B cell (primary cell): ENCODE results near the gene CPB2. TPM values are rescaled to one million over a fixed set of nuclear protein-coding genes. Genes with fewer than 3 reads are reported as not detected.

Experiments used
- ATAC-seq: fragments of 200-7000 bp; cut with Tn5 transposase; one replicate; pipeline ENCODE4 v1.10.0; 2021; ENCODE audit warnings: low read depth, mild to moderate bottlenecking, moderate number of reproducible peaks, moderate library complexity
- CTCF ChIA-PET: fragments of 350-600 bp; sonication (Branson Sonifier 250); formaldehyde crosslinking; loops from one replicate; lab custom pipeline; 2021; ENCODE audit warnings: antibody characterized with exemption, inconsistent platforms; lab: Charles Lee
- POLR2A ChIA-PET: fragments of 350-600 bp; sonication (Branson Sonifier 250); formaldehyde crosslinking; loops from one replicate; lab custom pipeline; 2021; ENCODE audit warnings: antibody characterized with exemption; lab: Charles Lee
- DNase-seq: peaks from one replicate; pipeline ENCODE4 v3.0.0; 2013
- H2AFZ ChIP-seq: 2 replicates; pipeline ENCODE4 v1.6.1; 2012; ENCODE audit warnings: mild to moderate bottlenecking, low read depth, low read length; ENCODE audit not compliant: insufficient read depth, poor library complexity, severe bottlenecking
- H3K27ac ChIP-seq, 2 donors: 1 replicate in 1 of 2; 2 replicates in 1 of 2; pipeline ENCODE4 v1.5.1; 2012 to 2013; ENCODE audit warnings: low read length in 2 of 2, mild to moderate bottlenecking in 2 of 2, moderate library complexity in 1 of 2
- H3K27me3 ChIP-seq, 4 experiments: fragments of 200-600 bp in 1 of 4; sonication (generic) in 1 of 4; replicated peaks in 1 of 4; 1 replicate in 2 of 4; 2 replicates in 2 of 4; pipeline versions ENCODE4 v1.6.1 to v1.7.0; 2013 to 2016; ENCODE audit warnings: low read length in 3 of 4, mild to moderate bottlenecking in 2 of 4, mixed read lengths in 1 of 4, moderate library complexity in 1 of 4; ENCODE audit not compliant: insufficient read depth in 4 of 4, control insufficient read depth in 3 of 4; ENCODE audit errors: control extremely low read depth in 1 of 4
- H3K36me3 ChIP-seq, 2 experiments: replicated peaks in 1 of 2; 1 replicate in 1 of 2; 2 replicates in 1 of 2; pipeline versions ENCODE4 v1.6.1 to v1.7.1; 2013; ENCODE audit warnings: low read length in 1 of 2; ENCODE audit not compliant: insufficient read depth in 2 of 2, control insufficient read depth in 1 of 2; ENCODE audit errors: control extremely low read depth in 1 of 2, extremely low read depth in 1 of 2
- H3K4me1 ChIP-seq, 2 donors: fragments of 200-600 bp in 1 of 2; sonication (generic) in 1 of 2; 1 replicate in 1 of 2; 2 replicates in 1 of 2; pipeline versions ENCODE4 v1.5.1 to v1.6.1; 2013 to 2017; ENCODE audit warnings: low read length in 2 of 2; ENCODE audit not compliant: control insufficient read depth in 2 of 2, insufficient read depth in 2 of 2
- H3K4me2 ChIP-seq: replicated peaks from 2 replicates; pipeline ENCODE3; 2012; ENCODE audit warnings: mild to moderate bottlenecking, low read depth, low read length; ENCODE audit not compliant: poor library complexity, severe bottlenecking
- H3K4me3 ChIP-seq, 5 experiments: fragments of 200-600 bp in 1 of 5; sonication (generic) in 1 of 5; 1 replicate in 3 of 5; 2 replicates in 2 of 5; pipeline versions ENCODE4 v1.5.1 to v1.7.0; 2011 to 2016; ENCODE audit warnings: low read length in 4 of 5, mild to moderate bottlenecking in 4 of 5, low read depth in 2 of 5, control low read depth in 1 of 5, moderate library complexity in 1 of 5; ENCODE audit not compliant: insufficient read depth in 1 of 5; ENCODE audit errors: control extremely low read depth in 1 of 5, extremely low read depth in 1 of 5
- H3K79me2 ChIP-seq: fragments of 200-600 bp; sonication (generic); one replicate; pipeline ENCODE4 v1.6.0; 2016; ENCODE audit warnings: low read length; ENCODE audit not compliant: control insufficient read depth, insufficient read depth
- H3K9ac ChIP-seq: fragments of 200-600 bp; sonication (generic); 2 replicates; pipeline ENCODE4 v1.6.1; 2017; ENCODE audit warnings: mild to moderate bottlenecking, low read length, moderate library complexity
- H3K9me3 ChIP-seq, 3 donors: one replicate each; pipeline versions ENCODE4 v1.6.1 to v1.7.1; 2013; ENCODE audit warnings: low read length in 2 of 3; ENCODE audit not compliant: control insufficient read depth in 2 of 3, insufficient read depth in 1 of 3; ENCODE audit errors: control extremely low read depth in 1 of 3
- H4K20me1 ChIP-seq: 2 replicates; pipeline ENCODE4 v1.6.0; 2012; ENCODE audit warnings: mild to moderate bottlenecking, low read length; ENCODE audit not compliant: insufficient read depth, control insufficient read depth, poor library complexity, severe bottlenecking
- H3K27ac Mint-ChIP-seq: one replicate; pipeline ENCODE4 v1.8.0; 2021; ENCODE audit warnings: mixed read lengths
- H3K27me3 Mint-ChIP-seq: one replicate; pipeline ENCODE4 v1.8.0; 2021; ENCODE audit warnings: mixed read lengths
- H3K4me1 Mint-ChIP-seq: one replicate; pipeline ENCODE4 v1.8.0; 2021; ENCODE audit warnings: mixed read lengths
- H3K4me3 Mint-ChIP-seq: one replicate; pipeline ENCODE4 v1.8.0; 2021; ENCODE audit warnings: mixed read lengths
- H3K9me3 Mint-ChIP-seq: one replicate; pipeline ENCODE4 v1.8.0; 2022; ENCODE audit warnings: mixed read lengths; ENCODE audit not compliant: insufficient read depth
- CTCF ChIP-seq: fragments of 200-600 bp; IDR thresholded peaks from one replicate; pipeline ENCODE4 v1.8.0; 2022; ENCODE audit warnings: antibody characterized with exemption, mild to moderate bottlenecking
- EZH2 ChIP-seq: IDR thresholded peaks from 2 replicates; pipeline ENCODE4 v1.6.1; 2012; ENCODE audit warnings: borderline replicate concordance, low read depth, mild to moderate bottlenecking, moderate library complexity, low read length; ENCODE audit not compliant: insufficient read depth, poor library complexity, severe bottlenecking
- WGBS: methylation state at CpG from one replicate; pipeline ENCODE4 v1.1.5; 2013; ENCODE audit warnings: missing lambda C conversion rate; ENCODE audit not compliant: insufficient coverage; 5-methylcytosine and 5-hydroxymethylcytosine counted together
- intact Hi-C: fragments of 100-400 bp; cut with micrococcal nuclease; formaldehyde crosslinking; loops from one replicate; pipeline ENCODE4 v1.10.0; 2022
- polyA plus RNA-seq: library from polyadenylated mRNA; depleted of rRNA; stranded (reverse); fragments of >200 nt; gene quantifications from 2 replicates; pipeline ENCODE4 v1.2.3, GENCODE V29; 2012
- total RNA-seq, 2 donors: library from RNA; stranded (reverse); fragments of 120-200 nt in 1 of 2; gene quantifications; 1 replicate in 1 of 2; 2 replicates in 1 of 2; pipeline versions ENCODE4 v1.2.3 to v1.2.4, GENCODE V29; 2013 to 2022

CPB2 gene
- total and polyA plus RNA-seq, 2 donors (not counting 1 experiment from before 2014, with no cell fraction given): not detected

GRCh38 chr13:46134494-46134893, 29.7 kb upstream of the CPB2 start:
- Histone ChIP-seq H3K36me3 (peaks cover 13 to 97% of the 10 kb centered on the region in 2 experiments), H3K9ac (no peak overlapping the region), H2AFZ (no peak overlapping the region), H4K20me1 (peaks cover 9% of the 10 kb centered on the region), H3K27me3 (no peaks in the 10 kb centered on the region), H3K79me2 (peaks cover 4% of the 10 kb centered on the region), H3K27ac (peak overlapping the region in 1 of 2 donors; percentile 15), H3K4me1 (no peaks in the 10 kb centered on the region), H3K4me2 (no peak overlapping the region), H3K4me3 (no peak overlapping the region), H3K9me3 (no peaks in the 10 kb centered on the region)
- Mint-ChIP-seq H3K4me3 (no peak overlapping the region), H3K9me3 (no peaks in the 10 kb centered on the region), H3K27me3 (no peaks in the 10 kb centered on the region), H3K27ac (peak overlapping the region; percentile 46), H3K4me1 (no peaks in the 10 kb centered on the region)
- CTCF ChIA-PET: interaction anchor here (0.6 to 1.4 kb wide), 2 partner anchors 26 to 617 kb away, joined by 3 to 4 read pairs; no protein-coding TSS in a partner anchor
- ATAC-seq (no peak), DNase-seq (no peak)
- no CpG with 5 or more reads among the region's 2 CpGs for WGBS
- POLR2A ChIA-PET: interaction anchor here (1.0 kb wide), 1 partner anchor 15 kb away, joined by 3 read pairs; no protein-coding TSS in a partner anchor
- intact Hi-C loops: no loop called here
- TF ChIP-seq EZH2 (no peak), CTCF (no peak)

- Mint-ChIP-seq H3K4me1 (no peaks in the 10 kb centered on the region), H3K4me3 (no peak overlapping the region), H3K9me3 (no peaks in the 10 kb centered on the region), H3K27ac (no peak overlapping the region), H3K27me3 (no peaks in the 10 kb centered on the region)
- peaks cover 15 to 96% of the 10 kb centered on the region in 2 experiments for H3K36me3 ChIP-seq
- TF ChIP-seq CTCF: no peak
- TF ChIP-seq EZH2: no peak
- ChIA-PET POLR2A (no interaction called here), CTCF (interaction anchor here (1.4 to 1.7 kb wide), 2 partner anchors 10 to 28 kb away, joined by 3 to 5 read pairs; no protein-coding TSS in a partner anchor)
- ATAC-seq: no peak
- no peak overlapping the region for H3K4me2 ChIP-seq
- H3K79me2 ChIP-seq: peaks cover 4% of the 10 kb centered on the region
- peaks cover 6% of the 10 kb centered on the region for H4K20me1 ChIP-seq
- no peaks in the 10 kb centered on the region for H3K4me1 ChIP-seq
- no peak overlapping the region for H2AFZ ChIP-seq
- no peak for DNase-seq
- 100% methylated on average over 1 of the region's 3 CpGs for WGBS
- H3K27me3 ChIP-seq: no peaks in the 10 kb centered on the region
- H3K27ac ChIP-seq: no peak overlapping the region
- no peaks in the 10 kb centered on the region for H3K9me3 ChIP-seq
- intact Hi-C loops: no loop called here
- no peak overlapping the region for H3K9ac ChIP-seq
- H3K4me3 ChIP-seq: no peak overlapping the region
These were observed 27.3 kb upstream of the CPB2 start for GRCh38 chr13:46132109-46132508.
